RPMI8226 (cell line): ENCODE results near the gene COPS8.

Source experiments
- DNase-seq: peaks from one replicate; pipeline ENCODE4 v3.0.0-alpha.2; 2015

The COPS8 gene

DNA sequence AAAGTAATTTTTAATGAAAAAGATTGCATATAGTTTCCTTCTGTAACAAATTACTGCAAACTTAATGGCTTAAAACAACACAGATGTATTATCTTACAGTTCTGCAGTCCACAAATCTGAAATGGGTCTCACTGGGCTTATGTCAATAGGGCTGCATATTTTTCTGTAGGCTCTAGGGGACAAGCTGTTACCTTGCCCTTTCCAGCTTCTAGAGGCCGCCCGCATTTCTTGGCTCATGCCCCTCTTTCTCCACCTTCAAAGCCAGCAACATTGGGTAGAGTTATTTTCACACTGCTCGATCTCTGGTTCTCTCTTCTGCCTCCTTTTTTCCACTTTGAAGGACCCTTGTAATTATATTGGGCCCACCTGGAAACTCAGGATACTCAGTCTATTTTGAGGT lies 16.7 kb downstream of the COPS8 start:
- DNase-seq, result no peak

DNA sequence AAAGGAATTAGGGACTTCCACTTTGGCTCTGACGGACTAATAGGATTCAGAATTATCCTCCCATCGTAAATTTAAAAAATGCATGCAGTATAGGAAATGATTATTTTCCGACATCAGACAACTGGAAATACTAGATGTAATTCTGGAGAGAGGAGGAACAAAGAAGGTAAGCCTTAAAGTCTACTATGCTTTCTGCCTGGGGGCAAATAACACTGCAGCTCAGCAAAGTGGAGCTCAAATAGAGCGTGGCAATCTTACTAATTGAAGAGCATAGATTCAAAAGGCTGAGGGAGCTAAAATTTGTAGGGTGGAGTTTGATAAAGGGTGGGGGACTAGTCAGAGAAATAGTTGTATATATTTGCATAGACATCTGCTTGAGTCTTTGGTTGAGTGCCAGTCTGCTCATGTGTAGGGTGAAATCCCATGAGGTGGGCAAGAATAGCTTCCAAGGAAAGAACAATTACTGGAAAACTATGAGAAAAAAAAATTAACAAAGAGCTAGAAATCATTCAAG lies 23.8 kb downstream of the COPS8 start:
- DNase-seq, result no peak

DNA sequence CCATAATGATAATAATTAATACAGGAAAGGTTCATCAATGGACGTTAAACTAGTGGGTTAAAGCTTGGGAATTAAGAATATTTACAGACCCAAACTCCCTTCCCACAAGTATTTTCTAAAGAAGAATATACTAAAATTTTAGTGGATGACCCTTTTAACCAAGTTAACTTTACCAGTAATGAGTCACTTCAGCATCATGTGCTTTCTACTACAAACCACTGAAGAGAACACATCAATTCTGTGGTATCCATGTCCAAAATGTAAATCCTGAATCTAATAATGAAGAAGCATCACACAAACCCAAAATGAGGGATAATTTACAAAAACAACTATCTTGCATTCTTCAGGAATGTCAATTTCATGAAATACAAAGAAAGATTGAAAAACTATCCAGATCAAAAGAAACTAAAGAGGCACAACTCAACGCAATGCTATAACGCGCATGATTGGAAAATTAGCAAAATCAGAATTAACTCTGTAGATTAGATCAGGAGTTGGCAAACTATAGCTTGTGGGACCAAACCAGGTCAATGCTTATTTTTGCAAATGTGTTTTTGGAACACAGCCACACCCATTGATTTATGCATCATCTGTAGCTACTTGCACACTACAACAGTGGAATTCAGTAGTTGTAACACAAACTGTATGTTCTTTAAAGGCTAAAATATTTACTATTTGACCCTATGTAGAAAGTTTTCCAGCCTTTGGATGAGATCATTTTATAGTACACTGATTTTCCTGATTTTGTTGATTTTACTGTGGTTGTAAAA lies 27.5 kb downstream of the COPS8 start:
- DNase-seq, result no peak

DNA sequence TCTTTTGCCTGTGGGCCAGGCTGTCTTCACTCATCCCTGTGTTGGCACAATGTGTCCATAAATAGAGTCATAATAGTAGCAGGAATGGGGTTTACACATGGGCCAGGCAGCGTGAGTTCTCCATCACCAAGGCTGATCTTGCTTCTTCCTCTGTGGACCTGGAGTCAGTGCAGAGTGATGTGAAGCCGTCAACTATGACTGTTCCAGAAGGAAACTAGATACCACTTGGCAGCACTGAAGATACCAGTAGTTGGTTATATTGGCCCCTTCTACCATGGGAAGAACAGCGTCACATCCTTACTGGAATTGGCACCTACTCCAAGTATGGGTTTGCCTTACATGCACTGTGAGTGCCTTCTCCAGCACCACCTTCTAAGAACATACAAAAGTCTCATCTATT lies 30.2 kb downstream of the COPS8 start:
- DNase-seq, result no peak

DNA sequence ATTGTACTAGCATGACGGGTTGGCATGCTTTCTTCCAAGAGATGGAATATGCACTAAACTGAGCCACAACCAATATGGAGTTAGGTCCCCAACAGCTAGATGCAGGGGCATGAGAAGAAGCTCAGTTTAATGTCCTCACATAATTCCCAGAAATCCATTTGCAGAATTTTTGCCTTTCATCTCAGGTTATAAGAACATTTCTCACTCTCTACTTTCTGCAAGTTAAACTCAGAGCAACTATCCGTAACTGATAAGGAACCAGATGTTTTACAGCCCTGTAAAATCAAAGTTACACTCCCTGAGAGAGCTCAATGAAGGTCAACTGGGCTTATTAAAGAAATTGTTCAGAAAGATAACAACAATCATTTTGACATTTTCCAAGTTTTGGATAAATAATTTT lies 30.7 kb downstream of the COPS8 start:
- no peak for DNase-seq

DNA sequence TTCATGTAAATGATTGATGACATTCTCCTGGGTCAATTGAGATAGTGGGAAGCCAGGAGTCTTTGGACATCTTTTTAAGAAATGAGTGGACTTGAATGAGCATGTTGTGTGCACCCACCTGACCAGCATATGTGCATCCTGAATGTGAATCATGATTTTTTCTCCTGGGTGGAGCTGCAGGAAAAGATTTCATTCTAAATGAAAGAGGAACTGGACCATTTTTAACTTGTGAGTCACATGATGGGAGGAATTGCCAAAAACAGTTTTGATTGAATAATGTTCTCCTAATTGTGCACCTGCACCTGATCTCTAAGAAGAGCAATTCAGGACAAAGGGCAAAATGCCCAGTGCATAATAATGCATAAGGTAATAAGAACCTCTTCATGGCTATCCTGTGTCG lies 32.3 kb downstream of the COPS8 start:
- peak; percentile 83 for DNase-seq

DNA sequence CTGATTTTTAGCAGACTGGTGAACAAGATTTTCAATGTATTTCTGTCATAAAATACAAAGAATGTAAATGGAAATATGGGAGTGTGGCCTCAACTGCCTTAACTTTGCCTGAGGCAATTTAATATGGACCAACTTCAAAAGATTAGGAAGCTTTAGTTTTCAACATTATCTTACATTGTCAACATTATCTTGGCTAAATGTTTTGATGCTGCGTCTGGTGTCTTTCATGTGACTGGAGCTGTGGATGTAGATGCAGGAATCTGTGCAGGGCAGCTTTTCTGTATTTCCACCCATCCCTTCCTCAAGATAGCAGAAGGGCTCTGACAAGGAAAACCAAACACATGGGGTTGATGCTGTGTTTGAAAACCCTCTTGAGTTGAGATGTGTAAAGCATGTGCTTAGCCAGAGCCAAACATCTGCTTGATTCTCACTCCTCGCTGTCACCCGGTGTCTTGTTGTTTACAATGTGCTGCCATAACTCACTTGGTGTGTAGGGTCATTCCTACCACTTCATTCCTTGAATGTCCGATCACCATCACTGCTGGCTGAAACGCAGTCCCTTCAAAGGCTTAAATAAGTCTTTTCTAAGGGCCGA lies 33.0 kb downstream of the COPS8 start:
- DNase-seq, result no peak

DNA sequence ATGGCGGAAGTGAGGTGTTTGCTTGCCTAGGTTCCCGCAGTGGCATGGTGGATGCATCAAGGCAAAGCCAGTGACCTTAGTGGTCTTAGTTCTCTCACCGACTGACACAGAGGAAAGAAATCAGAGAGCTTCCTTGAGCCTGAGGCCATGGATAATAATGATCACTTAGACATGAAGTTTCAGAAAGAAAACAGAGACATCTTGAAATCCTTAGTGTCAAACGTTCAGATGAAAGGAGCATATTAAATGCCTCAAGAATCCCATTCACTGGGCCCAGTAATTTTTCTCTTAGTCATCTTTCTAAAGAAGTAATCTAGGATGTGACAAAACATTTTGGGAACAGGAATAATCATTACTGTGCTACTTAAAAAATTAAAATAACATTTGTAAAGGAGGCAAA lies 35.2 kb downstream of the COPS8 start:
- no peak for DNase-seq

DNA sequence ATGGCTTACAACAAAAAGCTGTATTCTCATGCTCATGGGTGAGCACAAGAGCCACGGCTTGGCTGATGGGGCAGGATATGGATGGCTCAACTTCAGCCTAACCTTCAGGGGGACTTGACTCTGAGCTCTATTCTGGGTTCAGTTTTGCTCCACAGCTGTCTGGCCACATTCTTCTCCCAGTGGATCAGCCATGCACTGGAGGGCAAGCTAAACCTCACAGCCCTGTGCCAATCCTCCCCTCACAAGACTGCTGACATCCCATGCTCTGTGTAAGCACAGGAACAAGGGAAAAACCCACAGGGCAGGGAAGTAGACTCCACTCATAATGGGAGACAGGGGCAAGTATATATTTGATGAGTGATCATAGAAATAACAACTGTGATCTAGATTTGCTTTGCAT lies 35.6 kb downstream of the COPS8 start:
- DNase-seq, result no peak

DNA sequence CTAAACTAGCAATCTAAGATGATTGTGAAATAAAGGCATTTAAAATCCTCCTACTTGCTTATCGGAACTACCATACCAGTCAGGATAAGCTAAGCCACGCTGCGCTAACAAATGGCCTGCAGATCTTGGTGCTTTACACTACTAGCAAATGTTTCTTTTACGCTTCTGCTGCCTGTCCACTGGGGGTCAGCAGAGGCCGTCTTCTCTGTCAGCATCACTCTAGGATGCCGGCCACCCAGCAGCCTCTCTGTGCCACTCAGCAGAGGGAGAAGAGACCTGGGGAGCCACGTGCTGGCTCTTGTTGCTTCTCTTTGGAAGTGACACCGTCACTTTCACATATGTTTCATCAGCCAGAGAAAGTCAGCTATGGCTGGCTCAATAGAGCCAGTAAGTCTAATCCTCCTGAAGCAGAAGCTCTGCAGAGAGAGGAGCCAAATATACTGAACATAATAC lies 36.6 kb downstream of the COPS8 start:
- peak; percentile 32 for DNase-seq

DNA sequence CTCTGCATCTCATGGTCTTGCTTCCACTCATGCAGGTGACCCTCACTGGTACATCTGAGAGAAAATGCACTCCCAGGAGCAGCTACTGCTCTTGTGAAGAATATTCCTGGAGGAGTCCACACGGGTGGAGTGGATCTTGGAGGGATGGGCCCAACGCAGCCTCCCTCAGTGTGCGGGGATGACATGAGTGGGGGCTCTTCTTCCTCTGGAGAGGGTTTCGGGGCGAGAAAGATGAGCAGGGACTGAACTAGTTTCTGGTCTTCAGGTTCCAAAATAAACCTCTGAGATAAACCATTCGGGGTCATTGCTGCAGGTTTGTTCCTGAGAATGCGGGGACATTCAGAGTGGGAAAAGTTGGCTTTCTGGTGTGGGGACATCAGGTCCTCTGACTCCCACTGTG lies 39.1 kb downstream of the COPS8 start:
- DNase-seq, result no peak

DNA sequence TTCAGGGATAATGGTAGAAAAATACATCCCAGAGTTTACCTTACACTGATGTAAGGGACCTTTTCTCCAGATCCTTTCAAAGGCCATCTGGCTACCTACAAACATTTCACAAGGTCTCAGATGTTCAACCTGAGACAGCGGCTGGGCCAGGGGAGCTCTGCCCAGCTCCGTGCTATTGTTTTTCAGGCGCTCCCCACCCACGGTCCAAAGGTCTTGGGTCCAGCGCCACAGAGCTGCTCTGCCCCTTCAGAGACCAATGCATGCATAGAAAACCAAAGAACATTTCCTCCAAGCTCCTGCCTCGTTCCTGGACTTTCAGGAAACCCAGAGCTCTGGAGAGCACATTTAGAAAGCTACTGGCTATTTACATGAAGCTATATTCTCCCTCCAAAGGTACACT lies 40.3 kb downstream of the COPS8 start:
- DNase-seq, result no peak

DNA sequence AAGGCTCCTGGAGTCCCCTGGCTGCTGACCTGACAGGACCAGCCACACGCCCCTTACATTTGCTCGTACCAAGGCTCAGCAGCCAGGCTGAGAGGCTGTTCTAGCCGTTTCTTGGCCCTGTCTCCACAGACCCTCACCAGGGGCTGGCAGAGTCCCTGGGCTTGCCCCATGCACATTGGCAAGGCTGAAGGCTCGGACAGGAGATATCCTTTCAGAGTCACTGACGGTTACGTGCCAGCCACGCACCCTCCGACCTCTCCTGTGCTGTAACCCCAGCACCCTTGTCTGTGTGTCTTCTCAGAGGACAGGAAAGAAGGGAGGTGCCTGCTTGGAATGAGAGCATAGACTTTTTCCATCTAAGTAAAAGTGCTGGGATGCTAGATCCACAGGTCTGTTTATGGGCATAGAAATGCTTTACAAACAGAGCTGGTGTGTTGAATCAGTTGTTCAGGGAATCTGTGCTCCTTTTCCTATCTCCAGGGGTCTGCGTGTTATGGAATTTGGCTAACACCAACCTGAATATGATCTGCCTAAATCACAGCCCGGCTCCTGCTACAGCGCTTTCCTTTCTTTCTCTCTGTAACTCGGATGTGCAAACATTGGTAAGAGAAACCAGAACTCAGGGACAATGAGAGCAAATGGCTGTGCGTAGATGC lies 41.0 kb downstream of the COPS8 start:
- DNase-seq, result no peak

DNA sequence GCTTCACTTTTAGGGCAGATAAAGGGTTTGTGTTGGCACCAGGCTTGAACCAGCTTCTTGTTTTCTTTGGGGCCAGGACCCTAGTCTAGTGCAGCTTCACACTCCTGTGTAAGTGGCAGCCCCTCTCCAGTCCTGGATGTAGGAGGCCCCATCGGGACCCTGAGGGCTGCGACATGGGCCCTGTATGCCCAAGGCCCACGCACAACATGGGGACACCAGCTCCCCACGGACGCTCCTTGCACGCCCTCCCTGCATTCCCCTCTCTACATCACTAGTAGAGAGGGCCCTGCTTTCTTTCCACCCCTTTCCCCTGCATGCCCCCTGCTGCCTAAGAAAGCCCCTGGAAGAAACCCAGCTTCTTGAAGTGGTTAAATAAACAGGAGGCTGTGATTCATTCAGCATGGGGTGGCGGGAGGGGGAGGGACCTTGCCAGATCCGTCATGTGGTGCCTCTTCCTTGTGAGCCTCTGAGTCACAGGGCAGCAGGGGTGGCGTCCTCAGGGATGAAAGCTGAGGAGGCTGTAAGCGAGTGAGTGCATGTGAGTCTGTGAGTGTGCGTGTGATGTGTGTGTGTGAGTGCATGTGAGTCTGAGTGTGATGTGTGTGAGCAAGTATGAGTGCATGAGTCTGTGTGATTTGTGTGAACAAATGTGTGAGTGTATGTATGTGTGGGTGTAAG lies 42.5 kb downstream of the COPS8 start:
- DNase-seq, result no peak

DNA sequence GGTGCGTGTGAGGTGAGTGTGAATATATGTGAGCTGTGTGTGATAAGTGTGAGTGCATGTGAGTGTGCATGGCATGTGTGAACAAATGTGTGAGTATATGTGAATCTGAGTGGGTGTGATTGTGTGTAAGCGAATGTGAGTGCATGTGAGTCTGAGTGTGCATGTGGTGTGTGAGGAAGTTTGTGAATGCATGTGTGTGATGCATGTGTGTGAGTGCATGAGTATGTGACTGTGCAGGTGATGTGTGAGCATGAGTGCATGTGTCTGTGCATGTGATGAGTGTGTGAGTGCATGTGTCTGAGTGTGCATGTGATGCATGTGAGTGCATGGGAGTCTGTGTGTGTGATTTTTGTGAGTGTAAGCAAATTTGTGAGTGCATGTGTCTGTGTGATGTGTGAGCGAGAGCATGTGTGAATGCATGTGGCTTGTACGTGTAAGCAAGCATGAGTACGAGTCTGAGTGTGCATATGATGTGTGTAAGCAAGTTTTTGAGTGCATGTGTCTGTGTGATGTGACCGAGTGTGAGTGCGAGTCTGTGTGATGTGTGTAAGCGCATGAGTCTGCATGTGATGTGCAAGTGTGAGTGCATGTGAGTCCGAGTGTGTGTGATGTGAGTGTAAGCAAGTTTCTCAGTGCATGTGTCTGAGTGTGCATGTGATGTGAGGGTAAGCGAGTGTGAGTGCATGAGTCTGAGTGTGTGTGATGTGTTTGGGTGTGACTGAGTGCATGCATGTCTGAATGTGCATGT lies 43.3 kb downstream of the COPS8 start:
- DNase-seq, result no peak

DNA sequence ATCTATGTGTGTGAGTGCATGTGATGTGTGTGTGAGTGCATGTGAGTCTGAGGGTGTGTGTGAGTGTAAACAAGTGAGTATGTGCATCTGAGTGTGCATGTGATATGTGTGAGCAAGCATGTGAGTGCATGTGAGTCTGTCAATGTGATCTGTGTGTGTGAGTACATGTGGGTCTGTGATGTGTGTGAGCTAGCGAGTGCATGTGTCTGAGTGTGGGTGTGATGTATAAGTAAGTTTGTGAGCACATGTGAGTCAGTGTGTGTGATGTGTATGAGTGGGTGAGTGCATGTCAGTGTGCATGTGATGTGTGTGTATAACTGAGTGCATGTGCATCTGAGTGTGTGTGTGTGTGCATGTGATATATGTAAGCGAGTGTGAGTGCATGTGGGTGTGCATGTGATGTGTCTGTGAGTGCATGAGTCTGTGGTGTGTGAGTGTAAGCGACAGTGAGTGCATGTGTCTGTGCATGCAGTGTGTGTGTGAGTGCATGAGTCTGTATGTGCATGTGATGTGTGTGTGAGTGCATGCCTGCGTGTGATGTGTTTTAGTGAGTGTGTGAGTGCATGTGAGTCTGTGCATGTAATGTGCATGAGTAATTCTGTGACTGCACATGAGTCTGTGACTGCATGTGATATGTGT lies 44.1 kb downstream of the COPS8 start:
- DNase-seq, result no peak

DNA sequence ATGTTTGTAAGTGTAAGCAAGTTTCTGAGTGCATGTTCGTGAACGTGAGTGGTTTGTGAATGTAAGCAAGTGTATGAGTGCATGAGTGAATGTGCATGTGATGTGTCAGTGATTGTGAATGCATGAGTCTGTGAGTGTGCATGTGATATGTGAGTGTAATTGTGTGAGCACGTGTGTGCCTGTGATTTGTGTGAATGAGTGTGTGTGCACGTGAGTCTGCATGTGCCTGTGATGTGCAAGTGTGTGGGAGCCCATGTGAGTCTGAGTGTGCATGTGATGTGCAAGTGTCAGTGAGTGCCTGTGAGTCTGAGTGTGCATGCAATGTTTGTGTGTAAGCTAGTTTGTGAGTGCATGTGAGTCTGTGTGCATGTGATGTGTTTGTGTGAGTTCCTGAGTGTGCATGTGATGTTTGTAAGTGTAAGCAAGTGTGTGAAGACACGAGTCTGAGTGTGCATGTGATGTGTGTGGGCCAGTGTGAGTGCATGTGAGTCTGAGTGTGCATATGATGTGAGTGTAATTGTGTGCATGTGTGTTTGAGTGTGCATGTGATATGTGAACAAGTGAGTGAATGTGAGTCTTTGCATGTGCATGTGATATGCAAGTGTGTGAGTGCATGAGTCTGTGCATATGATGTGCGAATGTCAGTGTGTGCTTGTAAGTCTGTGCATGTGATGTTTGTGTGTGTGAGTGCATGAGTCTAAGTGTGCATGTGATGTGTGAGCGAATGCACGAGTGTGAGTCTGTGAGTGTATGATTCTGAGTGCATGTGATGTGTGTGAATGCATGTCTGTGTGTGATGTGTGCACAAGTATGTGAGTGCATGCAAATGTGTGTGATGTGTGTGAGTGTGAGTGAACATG lies 45.1 kb downstream of the COPS8 start:
- no peak for DNase-seq

DNA sequence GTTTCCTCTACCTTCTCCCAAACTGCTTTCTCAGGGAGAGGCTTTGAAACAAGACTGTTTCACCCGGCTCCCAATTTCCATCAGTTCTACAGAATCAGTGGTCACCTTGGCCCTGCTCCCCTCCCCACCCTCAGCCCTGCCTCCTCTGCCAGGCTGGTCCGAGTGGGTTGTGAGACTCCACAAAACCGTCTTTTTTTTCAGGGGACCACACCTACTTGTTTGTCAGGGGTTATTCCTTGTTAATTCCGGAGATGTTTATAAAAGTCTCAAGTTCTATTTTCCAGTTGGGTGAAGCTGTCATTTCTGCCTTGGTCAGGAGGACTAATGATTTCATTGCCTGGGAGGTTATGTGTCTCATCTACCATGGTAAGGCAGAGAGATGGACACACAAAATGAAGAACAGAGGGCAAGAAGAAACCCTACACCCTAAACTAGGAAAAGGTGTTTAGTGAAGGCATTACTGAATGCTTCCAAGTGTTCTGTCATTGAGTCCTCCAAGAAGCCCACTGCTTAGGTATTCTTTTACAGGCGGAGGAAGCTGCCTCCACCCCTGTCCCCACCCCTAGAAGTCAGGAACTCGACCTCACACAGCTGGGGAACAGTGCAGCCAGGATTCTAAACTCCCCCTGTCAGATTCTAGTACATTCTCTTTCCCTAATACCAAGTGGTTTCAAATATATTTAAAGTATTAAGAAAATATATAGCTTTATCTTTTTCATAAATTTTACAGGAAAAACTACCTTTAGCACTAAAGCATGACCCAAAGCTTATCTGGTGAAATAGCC lies 46.3 kb downstream of the COPS8 start:
- DNase-seq, result no peak

DNA sequence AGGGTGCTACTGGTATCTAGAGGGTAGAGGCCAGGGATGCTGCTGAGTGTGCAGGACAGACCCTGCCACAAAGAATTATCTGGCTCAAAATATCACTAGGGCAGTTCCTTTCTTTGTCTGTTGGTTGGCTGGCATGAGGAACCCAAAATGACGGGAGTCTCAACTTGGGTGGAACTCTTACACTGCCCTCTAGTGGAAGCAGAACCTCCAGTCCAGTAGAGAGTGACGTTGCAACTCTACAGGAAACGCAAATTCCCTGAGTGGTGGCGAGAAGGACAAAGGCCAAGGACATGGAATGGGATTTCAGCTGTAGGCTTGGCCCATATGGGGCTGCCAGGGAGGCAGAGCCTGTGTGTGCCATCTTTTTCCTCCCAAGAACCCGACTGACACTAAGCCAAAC lies 47.1 kb downstream of the COPS8 start:
- DNase-seq, result peak; percentile 23
